Loucy (cell line): ENCODE data around the gene DQX1.

Source experiments
- H2AFZ ChIP-seq: fragments of 200-600 bp; sonication (generic); 2 replicates; pipeline ENCODE4 v1.6.0; 2016; ENCODE audit warnings: antibody characterized with exemption, mild to moderate bottlenecking, low read length, moderate library complexity
- H3F3A ChIP-seq: fragments of 200-600 bp; 2 replicates; pipeline ENCODE4 v1.6.0; 2016; ENCODE audit warnings: antibody characterized with exemption, low read depth, mild to moderate bottlenecking
- H3K27me3 ChIP-seq: fragments of 200-600 bp; sonication (generic); 2 replicates; pipeline ENCODE4 v1.6.1; 2014; ENCODE audit warnings: low read length, mild to moderate bottlenecking; ENCODE audit not compliant: insufficient read depth, poor library complexity, severe bottlenecking
- H3K36me3 ChIP-seq: fragments of 200-600 bp; sonication (generic); 2 replicates; pipeline ENCODE4 v1.6.1; 2016; ENCODE audit warnings: low read length; ENCODE audit not compliant: insufficient read depth
- H3K4me1 ChIP-seq: fragments of 200-600 bp; sonication (generic); 2 replicates; pipeline ENCODE4 v1.5.1; 2014; ENCODE audit warnings: low read length, mild to moderate bottlenecking; ENCODE audit not compliant: insufficient read depth, poor library complexity, severe bottlenecking
- H3K4me2 ChIP-seq: fragments of 200-600 bp; sonication (generic); 2 replicates; pipeline ENCODE4 v1.6.0; 2014; ENCODE audit warnings: antibody characterized with exemption, low read length, low read depth, mild to moderate bottlenecking; ENCODE audit not compliant: poor library complexity, severe bottlenecking
- H3K4me3 ChIP-seq: fragments of 200-600 bp; sonication (generic); 2 replicates; pipeline ENCODE4 v1.5.1; 2014; ENCODE audit warnings: low read length, mild to moderate bottlenecking, mixed read lengths; ENCODE audit not compliant: poor library complexity, severe bottlenecking
- H3K79me2 ChIP-seq: fragments of 200-600 bp; sonication (generic); 2 replicates; pipeline ENCODE4 v1.6.1; 2014; ENCODE audit warnings: low read length; ENCODE audit not compliant: insufficient read depth
- H3K9ac ChIP-seq: fragments of 200-600 bp; sonication (generic); 2 replicates; pipeline ENCODE4 v1.6.0; 2014; ENCODE audit warnings: mild to moderate bottlenecking, low read depth, low read length, moderate library complexity; ENCODE audit not compliant: poor library complexity, severe bottlenecking
- H3K9me2 ChIP-seq: fragments of 200-600 bp; sonication (generic); replicated peaks from 2 replicates; pipeline ENCODE4 v1.6.1; 2016; ENCODE audit warnings: low read depth, low read length, mixed read lengths
- H3K9me3 ChIP-seq: fragments of 200-600 bp; sonication (generic); 2 replicates; pipeline ENCODE4 v1.6.1; 2014; ENCODE audit warnings: mild to moderate bottlenecking, antibody characterized with exemption, low read length, low read depth; ENCODE audit not compliant: insufficient read depth
- H4K20me1 ChIP-seq: fragments of 200-600 bp; sonication (generic); 2 replicates; pipeline ENCODE4 v1.6.0; 2014; ENCODE audit warnings: antibody characterized with exemption, low read length, mild to moderate bottlenecking; ENCODE audit not compliant: insufficient read depth, poor library complexity, severe bottlenecking
- CTCF ChIP-seq: fragments of 200-600 bp; sonication (generic); conservative IDR thresholded peaks from 2 replicates; pipeline ENCODE4 v1.5.1; 2014; ENCODE audit warnings: mild to moderate bottlenecking, antibody characterized with exemption, low read length
- EZH2phosphoT487 ChIP-seq: fragments of 200-600 bp; IDR thresholded peaks from 2 replicates; pipeline ENCODE4 v1.6.1; 2018; ENCODE audit warnings: antibody characterized with exemption, mild to moderate bottlenecking, moderate library complexity, borderline replicate concordance

DQX1 gene

GRCh38 chr2:74573747-74574562 lies 47.9 kb upstream of the DQX1 start:
- H3K9me3 ChIP-seq: no peaks in the 10 kb centered on the region
- H3K36me3 ChIP-seq: no peaks in the 10 kb centered on the region
- peak overlapping the region; percentile 53 for H2AFZ ChIP-seq
- peak overlapping the region; percentile 68 for H3K4me3 ChIP-seq
- H3K9me2 ChIP-seq: no peaks in the 10 kb centered on the region
- peaks cover 7% of the 10 kb centered on the region; the same call in 1 of the 2 replicates for H3F3A ChIP-seq
- peaks cover 32% of the 10 kb centered on the region for H3K4me1 ChIP-seq
- H3K27me3 ChIP-seq: no peaks in the 10 kb centered on the region
- TF ChIP-seq EZH2phosphoT487: no peak
- TF ChIP-seq CTCF: no peak
- H3K4me2 ChIP-seq: peak overlapping the region; percentile 75
- H3K9ac ChIP-seq: peak overlapping the region; percentile 61
- H4K20me1 ChIP-seq: no peaks in the 10 kb centered on the region
- no peaks in the 10 kb centered on the region for H3K79me2 ChIP-seq

- Histone ChIP-seq H2AFZ (no peak overlapping the region), H3K4me1 (peaks cover 29% of the 10 kb centered on the region), H3K9ac (no peak overlapping the region), H3K4me3 (no peak overlapping the region), H3K4me2 (no peak overlapping the region), H3K79me2 (no peaks in the 10 kb centered on the region), H3F3A (peaks cover 7% of the 10 kb centered on the region; the same call in 1 of the 2 replicates), H3K27me3 (no peaks in the 10 kb centered on the region), H3K36me3 (no peaks in the 10 kb centered on the region), H4K20me1 (no peaks in the 10 kb centered on the region), H3K9me3 (no peaks in the 10 kb centered on the region), H3K9me2 (no peaks in the 10 kb centered on the region)
- no peak for TF ChIP-seq EZH2phosphoT487
- no peak for TF ChIP-seq CTCF
Observed at GRCh38 chr2:74572178-74572925, 46.3 kb upstream of the DQX1 start.

GRCh38 chr2:74571058-74571457 lies 45.0 kb upstream of the DQX1 start:
- Histone ChIP-seq H3K4me3 (no peak overlapping the region), H3K9me3 (no peaks in the 10 kb centered on the region), H3F3A (peaks cover 7% of the 10 kb centered on the region; the same call in 1 of the 2 replicates), H2AFZ (0 out of 2 replicates have a peak overlapping the region, but pooled peaks have one; percentile 11), H3K27me3 (no peaks in the 10 kb centered on the region), H3K4me2 (no peak overlapping the region), H3K9me2 (no peaks in the 10 kb centered on the region), H3K9ac (no peak overlapping the region), H3K4me1 (peaks cover 20% of the 10 kb centered on the region), H4K20me1 (no peaks in the 10 kb centered on the region), H3K36me3 (no peaks in the 10 kb centered on the region), H3K79me2 (no peaks in the 10 kb centered on the region)
- TF ChIP-seq CTCF: no peak
- no peak for TF ChIP-seq EZH2phosphoT487
